GM12892 (cell line): Measurements from ENCODE around the gene DGKI.

Experiments
- POLR2A ChIP-seq: IDR thresholded peaks from 2 replicates; pipeline ENCODE4 v1.6.1; 2011; ENCODE audit warnings: low read depth, low read length, control low read depth
- POLR2AphosphoS5 ChIP-seq: IDR thresholded peaks from 2 replicates; pipeline ENCODE4 v1.6.1; 2011; ENCODE audit warnings: low read depth, low read length, control low read depth
- TAF1 ChIP-seq: IDR thresholded peaks from 2 replicates; pipeline ENCODE4 v1.6.1; 2011; ENCODE audit warnings: low read depth, mild to moderate bottlenecking, control low read depth, low read length, borderline replicate concordance

DNA sequence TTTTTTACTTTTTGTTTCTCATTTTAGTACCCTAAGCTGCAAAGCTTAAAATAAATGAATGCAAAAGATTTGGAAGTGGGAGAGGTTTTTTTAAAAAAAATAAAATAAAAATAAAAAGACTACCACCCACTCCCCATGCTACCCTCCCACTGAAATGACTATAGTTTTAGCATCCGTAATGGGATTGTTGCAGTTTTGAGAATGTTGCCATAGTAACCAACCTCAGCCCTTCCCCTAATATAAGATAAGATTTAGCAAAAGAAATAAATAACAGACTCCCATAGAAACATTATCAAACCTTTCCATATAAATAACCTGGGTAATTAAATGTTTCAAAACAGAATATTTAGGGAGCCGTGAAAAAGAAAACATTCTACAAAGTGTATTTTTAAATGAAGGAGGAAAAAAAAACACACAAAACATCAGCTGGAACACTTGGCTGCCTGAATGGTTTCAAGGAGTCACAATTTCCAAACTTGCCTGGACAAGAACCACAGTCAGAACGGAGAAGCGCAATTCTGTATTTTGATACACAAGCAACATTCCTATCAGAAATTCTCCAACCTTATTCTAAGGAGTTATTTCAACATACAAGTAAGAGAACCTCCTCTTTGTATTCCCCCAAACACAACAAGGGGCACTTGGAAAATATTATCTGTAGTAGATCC, 57.4 kb downstream of the DGKI start:
- TF ChIP-seq POLR2A: no peak
- no peak for TF ChIP-seq POLR2AphosphoS5
- TF ChIP-seq TAF1: no peak
